Measurements from ENCODE around the gene STX10. TPM values are rescaled to one million over a fixed set of nuclear protein-coding genes. Genes with fewer than 3 reads are reported as not detected.

The STX10 gene
- total RNA-seq, 1 experiment from 2014 or later, result 179 TPM

GRCh38 chr19:13133241-13133870 lies 16.8 kb downstream of the STX10 start:
- H3F3A ChIP-seq (ENCODE audit: low read length, unreplicated experiment), result peaks cover 4% of the 10 kb centered on the region
- no peak overlapping the region for H3K4me2 ChIP-seq (ENCODE audit: low read length)
- peaks cover 38% of the 10 kb centered on the region; the same call in 1 of the 2 replicates for H3K36me3 ChIP-seq (ENCODE audit: low read depth, low read length)
- ATAC-seq (no peak), DNase-seq (no peak)
- H3K9ac ChIP-seq (ENCODE audit: low read length), result no peak overlapping the region
- no peaks in the 10 kb centered on the region for H3K4me1 ChIP-seq (ENCODE audit: insufficient read depth, low read length)
- H3K27ac ChIP-seq (ENCODE audit: low read length), result no peak overlapping the region
- peaks cover 70% of the 10 kb centered on the region for H3K79me2 ChIP-seq (ENCODE audit: low read length)
- no peak for TF ChIP-seq EZH2 (IDR thresholded peaks at IDR 0.05; ENCODE audit: low read length, unreplicated experiment)
- TF ChIP-seq, protein P1, sequence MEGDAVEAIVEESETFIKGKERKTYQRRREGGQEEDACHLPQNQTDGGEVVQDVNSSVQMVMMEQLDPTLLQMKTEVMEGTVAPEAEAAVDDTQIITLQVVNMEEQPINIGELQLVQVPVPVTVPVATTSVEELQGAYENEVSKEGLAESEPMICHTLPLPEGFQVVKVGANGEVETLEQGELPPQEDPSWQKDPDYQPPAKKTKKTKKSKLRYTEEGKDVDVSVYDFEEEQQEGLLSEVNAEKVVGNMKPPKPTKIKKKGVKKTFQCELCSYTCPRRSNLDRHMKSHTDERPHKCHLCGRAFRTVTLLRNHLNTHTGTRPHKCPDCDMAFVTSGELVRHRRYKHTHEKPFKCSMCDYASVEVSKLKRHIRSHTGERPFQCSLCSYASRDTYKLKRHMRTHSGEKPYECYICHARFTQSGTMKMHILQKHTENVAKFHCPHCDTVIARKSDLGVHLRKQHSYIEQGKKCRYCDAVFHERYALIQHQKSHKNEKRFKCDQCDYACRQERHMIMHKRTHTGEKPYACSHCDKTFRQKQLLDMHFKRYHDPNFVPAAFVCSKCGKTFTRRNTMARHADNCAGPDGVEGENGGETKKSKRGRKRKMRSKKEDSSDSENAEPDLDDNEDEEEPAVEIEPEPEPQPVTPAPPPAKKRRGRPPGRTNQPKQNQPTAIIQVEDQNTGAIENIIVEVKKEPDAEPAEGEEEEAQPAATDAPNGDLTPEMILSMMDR (conservative IDR thresholded peaks at IDR 0.05; ENCODE audit: low read depth, low read length), result no peak
- no peak for TF ChIP-seq EZH2phosphoT487 (IDR thresholded peaks at IDR 0.05; ENCODE audit: borderline replicate concordance, low read length)
- H2AFZ ChIP-seq (ENCODE audit: low read length), result no peak overlapping the region
- ChIA-PET CTCF (no interaction called here), POLR2A (ENCODE audit: unreplicated experiment) (no interaction called here)
- intact Hi-C loops (cut with micrococcal nuclease), result no loop called here
- H4K20me1 ChIP-seq (ENCODE audit: low read length), result peaks cover 23% of the 10 kb centered on the region
- no TSS peak for BruUV-seq (replicated peaks)
- no peaks in the 10 kb centered on the region for H3K27me3 ChIP-seq (ENCODE audit: low read length)
- H3K4me3 ChIP-seq (ENCODE audit: low read length), result no peak overlapping the region
- H3K9me3 ChIP-seq (ENCODE audit: low read length), result no peaks in the 10 kb centered on the region
- no peaks in the 10 kb centered on the region for H3K9me2 ChIP-seq (replicated peaks; ENCODE audit: low read length)

- H4K20me1 ChIP-seq (ENCODE audit: low read length), result peaks cover 30% of the 10 kb centered on the region
- H3K36me3 ChIP-seq (ENCODE audit: low read depth, low read length), result peaks cover 36% of the 10 kb centered on the region; the same call in 1 of the 2 replicates
- DNase-seq (peak; percentile 28), ATAC-seq (no peak)
- CTCF ChIA-PET, result no interaction called here
- POLR2A ChIA-PET (ENCODE audit: unreplicated experiment), result interaction anchor here (0.7 kb wide), 2 partner anchors 10 to 119 kb away, joined by 3 to 18 read pairs; no protein-coding TSS in a partner anchor
- H3F3A ChIP-seq (ENCODE audit: low read length, unreplicated experiment), result peaks cover 4% of the 10 kb centered on the region
- H3K27me3 ChIP-seq (ENCODE audit: low read length), result no peaks in the 10 kb centered on the region
- TF ChIP-seq, protein P1 (conservative IDR thresholded peaks at IDR 0.05; ENCODE audit: low read depth, low read length), result no peak
- H3K4me1 ChIP-seq (ENCODE audit: insufficient read depth, low read length), result no peaks in the 10 kb centered on the region
- H3K9me2 ChIP-seq (replicated peaks; ENCODE audit: low read length), result no peaks in the 10 kb centered on the region
- intact Hi-C loops (cut with micrococcal nuclease), result no loop called here
- BruUV-seq (replicated peaks), result no TSS peak
- H3K79me2 ChIP-seq (ENCODE audit: low read length), result peaks cover 77% of the 10 kb centered on the region
- H3K9ac ChIP-seq (ENCODE audit: low read length), result no peak overlapping the region
- H3K4me2 ChIP-seq (ENCODE audit: low read length), result no peak overlapping the region
- no peak overlapping the region for H3K27ac ChIP-seq (ENCODE audit: low read length)
- no peak overlapping the region for H2AFZ ChIP-seq (ENCODE audit: low read length)
- H3K4me3 ChIP-seq (ENCODE audit: low read length), result no peak overlapping the region
- no peaks in the 10 kb centered on the region for H3K9me3 ChIP-seq (ENCODE audit: low read length)
Observed at GRCh38 chr19:13132471-13133180, 17.5 kb downstream of the STX10 start.

- Histone ChIP-seq H3K4me2 (ENCODE audit: low read length) (no peak overlapping the region), H3K4me1 (ENCODE audit: insufficient read depth, low read length) (no peaks in the 10 kb centered on the region), H2AFZ (ENCODE audit: low read length) (no peak overlapping the region), H3K4me3 (ENCODE audit: low read length) (no peak overlapping the region), H3K27ac (ENCODE audit: low read length) (no peak overlapping the region), H3K27me3 (ENCODE audit: low read length) (no peaks in the 10 kb centered on the region), H3K9me2 (replicated peaks; ENCODE audit: low read length) (no peaks in the 10 kb centered on the region), H3F3A (ENCODE audit: low read length, unreplicated experiment) (peaks cover 4% of the 10 kb centered on the region), H4K20me1 (ENCODE audit: low read length) (peaks cover 30% of the 10 kb centered on the region), H3K36me3 (ENCODE audit: low read depth, low read length) (peaks cover 26% of the 10 kb centered on the region), H3K9ac (ENCODE audit: low read length) (no peak overlapping the region), H3K79me2 (ENCODE audit: low read length) (peaks cover 93% of the 10 kb centered on the region), H3K9me3 (ENCODE audit: low read length) (no peaks in the 10 kb centered on the region)
- intact Hi-C loops (cut with micrococcal nuclease), result no loop called here
- no TSS peak for BruUV-seq (replicated peaks)
- ChIA-PET CTCF (no interaction called here), POLR2A (ENCODE audit: unreplicated experiment) (interaction anchor here (0.7 kb wide), 1 partner anchor 31 kb away, joined by 3 read pairs; no protein-coding TSS in a partner anchor)
- DNase-seq (no peak), ATAC-seq (no peak)
- TF ChIP-seq, protein P1 (conservative IDR thresholded peaks at IDR 0.05; ENCODE audit: low read depth, low read length), result no peak
- TF ChIP-seq EZH2 (IDR thresholded peaks at IDR 0.05; ENCODE audit: low read length, unreplicated experiment), result no peak
- no peak for TF ChIP-seq EZH2phosphoT487 (IDR thresholded peaks at IDR 0.05; ENCODE audit: borderline replicate concordance, low read length)
Observed at GRCh38 chr19:13130886-13131490, 19.2 kb downstream of the STX10 start.
